Stimulated activated memory B cell treated with anti-CD40 and anti-IgM and Interleukin-4, amounts not matched to agents 10 μg/mL and 1 μg/mL and 100 μg/mL, for 72 hours (primary cell): ENCODE results near the gene LAMP1.
"Not testable (repeated sequence)": the region's sequence is repeated elsewhere in the genome, so short reads cannot be mapped to it uniquely, and the experiment has no call there.

Experiments used
- ATAC-seq: fragments of 150-1000 bp; cut with Tn5 transposase; 2 replicates; pipeline ENCODE4 v1.10.0; 2021
- H3K27ac Mint-ChIP-seq: one replicate; pipeline ENCODE4 v1.8.0; 2022; ENCODE audit warnings: mild to moderate bottlenecking, mixed read lengths
- H3K27me3 Mint-ChIP-seq: one replicate; pipeline ENCODE4 v1.8.0; 2022; ENCODE audit warnings: mixed read lengths
- H3K36me3 Mint-ChIP-seq: one replicate; pipeline ENCODE4 v1.8.0; 2022; ENCODE audit warnings: mixed read lengths
- H3K4me1 Mint-ChIP-seq: one replicate; pipeline ENCODE4 v1.8.0; 2022; ENCODE audit warnings: mixed read lengths
- H3K4me3 Mint-ChIP-seq: one replicate; pipeline ENCODE4 v1.8.0; 2022; ENCODE audit warnings: mild to moderate bottlenecking, moderate library complexity, mixed read lengths
- H3K9me3 Mint-ChIP-seq: one replicate; pipeline ENCODE4 v1.8.0; 2022; ENCODE audit warnings: mixed read lengths

The LAMP1 gene

GRCh38 chr13:113368353-113368752, 71.3 kb downstream of the LAMP1 start:
- H3K36me3 Mint-ChIP-seq, ATAC-seq, H3K27ac Mint-ChIP-seq, H3K9me3 Mint-ChIP-seq, H3K4me1 Mint-ChIP-seq, H3K4me3 Mint-ChIP-seq: not testable (repeated sequence)
- peaks cover 21% of the 10 kb centered on the region for H3K27me3 Mint-ChIP-seq

- no peak overlapping the region for H3K27ac Mint-ChIP-seq
Measured at GRCh38 chr13:113369189-113369588, 72.2 kb downstream of the LAMP1 start.

GRCh38 chr13:113369881-113370280, 72.8 kb downstream of the LAMP1 start:
- no peak for ATAC-seq

More at GRCh38 chr13:113369189-113369588, 72.2 kb downstream of the LAMP1 start:
- ATAC-seq: no peak
- Mint-ChIP-seq H3K27me3 (peaks cover 29% of the 10 kb centered on the region), H3K36me3 (no peaks in the 10 kb centered on the region), H3K4me1 (no peaks in the 10 kb centered on the region), H3K9me3 (no peaks in the 10 kb centered on the region), H3K4me3 (no peak overlapping the region)

GRCh38 chr13:113371061-113371460, 74.0 kb downstream of the LAMP1 start:
- H3K36me3 Mint-ChIP-seq: no peaks in the 10 kb centered on the region
- peaks cover 30% of the 10 kb centered on the region for H3K27me3 Mint-ChIP-seq
- no peak for ATAC-seq
- no peaks in the 10 kb centered on the region for H3K9me3 Mint-ChIP-seq
- no peaks in the 10 kb centered on the region for H3K4me1 Mint-ChIP-seq
- H3K4me3 Mint-ChIP-seq: no peak overlapping the region
- no peak overlapping the region for H3K27ac Mint-ChIP-seq

More at GRCh38 chr13:113369881-113370280, 72.8 kb downstream of the LAMP1 start:
- H3K9me3 Mint-ChIP-seq: no peaks in the 10 kb centered on the region
- H3K27ac Mint-ChIP-seq: no peak overlapping the region
- H3K27me3 Mint-ChIP-seq: peaks cover 35% of the 10 kb centered on the region
- no peaks in the 10 kb centered on the region for H3K36me3 Mint-ChIP-seq
- H3K4me1 Mint-ChIP-seq: no peaks in the 10 kb centered on the region
- H3K4me3 Mint-ChIP-seq: no peak overlapping the region

GRCh38 chr13:113371701-113372100, 74.7 kb downstream of the LAMP1 start:
- peaks cover 36% of the 10 kb centered on the region for H3K27me3 Mint-ChIP-seq
- not testable (repeated sequence) for H3K4me3 Mint-ChIP-seq, H3K27ac Mint-ChIP-seq, H3K4me1 Mint-ChIP-seq, H3K9me3 Mint-ChIP-seq, ATAC-seq, H3K36me3 Mint-ChIP-seq
